H9 (cell line): ENCODE results near the gene C17orf113. TPM values are rescaled to one million over a fixed set of nuclear protein-coding genes. Genes with fewer than 3 reads are reported as not detected.

Experiments
- DNase-seq: peaks from one replicate; pipeline ENCODE4 v3.0.0-alpha.2; 2017
- H2AFZ ChIP-seq: one replicate; pipeline ENCODE4 v1.6.1; 2013; ENCODE audit warnings: mild to moderate bottlenecking, low read length, control low read depth, moderate library complexity
- H2AK5ac ChIP-seq: 2 replicates; pipeline ENCODE4 v1.6.1; 2013; ENCODE audit warnings: low read length, control low read depth, mixed read lengths; ENCODE audit not compliant: insufficient read length
- H2BK120ac ChIP-seq: one replicate; pipeline ENCODE4 v1.6.1; 2013; ENCODE audit warnings: low read depth, mild to moderate bottlenecking, low read length, control low read depth, inconsistent platforms; ENCODE audit not compliant: poor library complexity, severe bottlenecking
- H2BK12ac ChIP-seq: 2 replicates; pipeline ENCODE4 v1.6.1; 2013; ENCODE audit warnings: low read length, control low read depth, mixed read lengths, low read depth; ENCODE audit not compliant: insufficient read length
- H2BK15ac ChIP-seq: 2 replicates; pipeline ENCODE4 v1.6.1; 2013; ENCODE audit warnings: low read depth, low read length, control low read depth
- H2BK20ac ChIP-seq: one replicate; pipeline ENCODE4 v1.6.1; 2013; ENCODE audit warnings: low read depth, mild to moderate bottlenecking, low read length, control low read depth, inconsistent platforms; ENCODE audit not compliant: poor library complexity, severe bottlenecking
- H2BK5ac ChIP-seq: 2 replicates; pipeline ENCODE4 v1.6.1; 2013; ENCODE audit warnings: low read length, control low read depth, mixed read lengths; ENCODE audit not compliant: insufficient read length
- H3K14ac ChIP-seq: 2 replicates; pipeline ENCODE4 v1.6.1; 2013; ENCODE audit warnings: low read length, control low read depth; ENCODE audit not compliant: insufficient read depth
- H3K18ac ChIP-seq: 2 replicates; pipeline ENCODE4 v1.6.1; 2013; ENCODE audit warnings: low read depth, mild to moderate bottlenecking, mixed read lengths, low read length, control low read depth; ENCODE audit not compliant: insufficient read length
- H3K23ac ChIP-seq: 2 replicates; pipeline ENCODE4 v1.6.1; 2013; ENCODE audit warnings: low read length, control low read depth, mixed read lengths, low read depth; ENCODE audit not compliant: insufficient read length
- H3K23me2 ChIP-seq: 2 replicates; pipeline ENCODE4 v1.6.1; 2013; ENCODE audit warnings: low read depth, mild to moderate bottlenecking, mixed read lengths, low read length, control low read depth; ENCODE audit not compliant: insufficient read length, poor library complexity, severe bottlenecking
- H3K27ac ChIP-seq: 2 replicates; pipeline ENCODE4 v1.5.1; 2013; ENCODE audit warnings: low read length, control low read depth, mixed read lengths, low read depth; ENCODE audit not compliant: insufficient read length
- H3K27me3 ChIP-seq: 2 replicates; pipeline ENCODE4 v1.6.1; 2013; ENCODE audit warnings: low read length, control low read depth, inconsistent platforms; ENCODE audit not compliant: insufficient read depth
- H3K4ac ChIP-seq: 2 replicates; pipeline ENCODE4 v1.6.1; 2013; ENCODE audit warnings: low read depth, mild to moderate bottlenecking, control low read depth, inconsistent platforms, low read length, moderate library complexity
- H3K4me1 ChIP-seq: 2 replicates; pipeline ENCODE4 v1.6.1; 2013; ENCODE audit warnings: low read length, control low read depth, inconsistent platforms; ENCODE audit not compliant: insufficient read depth
- H3K4me2 ChIP-seq: 2 replicates; pipeline ENCODE4 v1.6.1; 2013; ENCODE audit warnings: low read length, control low read depth, mixed read lengths; ENCODE audit not compliant: insufficient read length, insufficient read depth
- H3K56ac ChIP-seq: 2 replicates; pipeline ENCODE4 v1.6.1; 2013; ENCODE audit warnings: low read depth, mild to moderate bottlenecking, mixed read lengths, low read length, control low read depth; ENCODE audit not compliant: insufficient read length
- H3K79me1 ChIP-seq: 2 replicates; pipeline ENCODE4 v1.6.1; 2013; ENCODE audit warnings: low read depth, mild to moderate bottlenecking, moderate library complexity, low read length, control low read depth, inconsistent platforms; ENCODE audit not compliant: insufficient read depth, poor library complexity, severe bottlenecking
- H3K79me2 ChIP-seq: 2 replicates; pipeline ENCODE4 v1.6.1; 2013; ENCODE audit warnings: low read length, control low read depth, inconsistent platforms; ENCODE audit not compliant: insufficient read depth
- H3K9ac ChIP-seq: 2 replicates; pipeline ENCODE4 v1.6.1; 2013; ENCODE audit warnings: low read length, control low read depth, mixed read lengths; ENCODE audit not compliant: insufficient read length; ENCODE audit errors: extremely low read depth
- H3K9me3 ChIP-seq: one replicate; pipeline ENCODE4 v1.6.1; 2013; ENCODE audit warnings: low read depth, low read length, inconsistent platforms; ENCODE audit not compliant: control insufficient read depth
- H3T11ph ChIP-seq: one replicate; pipeline ENCODE4 v1.6.1; 2013; ENCODE audit warnings: mild to moderate bottlenecking, low read length, control low read depth, inconsistent platforms
- H4K20me1 ChIP-seq: one replicate; pipeline ENCODE4 v1.6.1; 2013; ENCODE audit not compliant: control insufficient read depth, insufficient read length, insufficient read depth
- H4K5ac ChIP-seq: 2 replicates; pipeline ENCODE4 v1.6.1; 2013; ENCODE audit warnings: low read depth, mild to moderate bottlenecking, mixed read lengths, low read length, control low read depth; ENCODE audit not compliant: insufficient read length
- H4K8ac ChIP-seq: replicated peaks from 2 replicates; pipeline ENCODE4 v1.6.1; 2013; ENCODE audit warnings: low read length, control low read depth, mixed read lengths, low read depth; ENCODE audit not compliant: insufficient read length
- H4K91ac ChIP-seq: 2 replicates; pipeline ENCODE4 v1.6.1; 2013; ENCODE audit warnings: low read depth, mild to moderate bottlenecking, moderate library complexity, mixed read lengths, low read length, control low read depth; ENCODE audit not compliant: insufficient read length
- H3K27ac Mint-ChIP-seq, 3 experiments: 2 replicates in 2 of 3; 3 replicates in 1 of 3; pipeline ENCODE4 v1.8.0; 2020 to 2021; ENCODE audit warnings: mixed read lengths in 3 of 3, mild to moderate bottlenecking in 1 of 3, moderate library complexity in 1 of 3
- H3K27me3 Mint-ChIP-seq: 2 replicates; pipeline ENCODE4 v1.8.0; 2021; ENCODE audit warnings: low read depth, mild to moderate bottlenecking, moderate library complexity, mixed read lengths
- H3K36me3 Mint-ChIP-seq, 3 experiments: 2 replicates in 2 of 3; 3 replicates in 1 of 3; pipeline ENCODE4 v1.8.0; 2020 to 2021; ENCODE audit warnings: low read depth in 3 of 3, mixed read lengths in 3 of 3; ENCODE audit not compliant: insufficient read depth in 1 of 3
- H3K4me1 Mint-ChIP-seq, 2 experiments: 2 replicates each; pipeline ENCODE4 v1.8.0; 2020; ENCODE audit warnings: mixed read lengths in 2 of 2
- H3K4me3 Mint-ChIP-seq, 2 experiments: 2 replicates in 1 of 2; 3 replicates in 1 of 2; pipeline ENCODE4 v1.8.0; 2020 to 2021; ENCODE audit warnings: mild to moderate bottlenecking in 2 of 2, mixed read lengths in 2 of 2, moderate library complexity in 1 of 2
- H3K9me3 Mint-ChIP-seq, 2 experiments: 2 replicates in 1 of 2; 3 replicates in 1 of 2; pipeline ENCODE4 v1.8.0; 2020; ENCODE audit warnings: mild to moderate bottlenecking in 2 of 2, mixed read lengths in 2 of 2, moderate library complexity in 1 of 2
- CTCF ChIP-seq: fragments of 200-600 bp; sonication (generic); conservative IDR thresholded peaks from 3 replicates; pipeline ENCODE4 v1.8.0; 2021; ENCODE audit warnings: antibody characterized with exemption, mild to moderate bottlenecking
- WGBS: extraction: QIAGEN DNeasy Blood & Tissue Kit; methylation state at CpG from one replicate; pipeline ENCODE4 v1.1.7; 2013; ENCODE audit warnings: missing lambda C conversion rate, low lambda C conversion rate, mixed read lengths; ENCODE audit not compliant: insufficient read length; ENCODE audit errors: extremely low coverage; 5-methylcytosine and 5-hydroxymethylcytosine counted together
- total RNA-seq: library from RNA; stranded (reverse); gene quantifications from 2 replicates; pipeline ENCODE4 v1.2.1, GENCODE V29; 2021

The C17orf113 gene
- total RNA-seq, 1 experiment from 2014 or later, result 1.0 TPM

- H3K27me3 Mint-ChIP-seq, result no peaks in the 10 kb centered on the region
- H3K4ac ChIP-seq, result no peak overlapping the region
- no peak for TF ChIP-seq CTCF
- no peak overlapping the region for H4K8ac ChIP-seq
- H3K18ac ChIP-seq, result no peak overlapping the region
- no peak overlapping the region for H3T11ph ChIP-seq
- no peak overlapping the region for H3K4me3 Mint-ChIP-seq
- no peak overlapping the region for H3K27ac ChIP-seq
- no peaks in the 10 kb centered on the region for H3K9me3 ChIP-seq
- H3K27ac Mint-ChIP-seq, result peak overlapping the region in 2 of 3 experiments; percentile 9 to 49; a peak in 3 of 7 replicates
- H2BK15ac ChIP-seq, result no peak overlapping the region
- H3K23ac ChIP-seq, result no peak overlapping the region
- H3K9me3 Mint-ChIP-seq, result no peaks in the 10 kb centered on the region
- no peak overlapping the region for H4K91ac ChIP-seq
- no peaks in the 10 kb centered on the region for H3K23me2 ChIP-seq
- H3K79me2 ChIP-seq, result no peaks in the 10 kb centered on the region
- no peaks in the 10 kb centered on the region for H3K4me1 Mint-ChIP-seq
- H3K14ac ChIP-seq, result no peak overlapping the region
- no peaks in the 10 kb centered on the region for H3K79me1 ChIP-seq
- no peak overlapping the region for H2AK5ac ChIP-seq
- H2BK120ac ChIP-seq, result no peak overlapping the region
- H3K4me2 ChIP-seq, result no peak overlapping the region
- H3K9ac ChIP-seq, result no peak overlapping the region
- no peak overlapping the region for H3K56ac ChIP-seq
- H2BK20ac ChIP-seq, result no peak overlapping the region
- no peaks in the 10 kb centered on the region for H3K4me1 ChIP-seq
- H2BK12ac ChIP-seq, result no peak overlapping the region
- DNase-seq, result no peak
- H2AFZ ChIP-seq, result no peak overlapping the region
- H3K36me3 Mint-ChIP-seq, result peaks cover 51 to 88% (median 86%) of the 10 kb centered on the region in 3 experiments
- no peak overlapping the region for H2BK5ac ChIP-seq
- H4K20me1 ChIP-seq, result no peaks in the 10 kb centered on the region
- H3K27me3 ChIP-seq, result no peaks in the 10 kb centered on the region
- WGBS, result no CpG with 5 or more reads among the region's 2 CpGs
- H4K5ac ChIP-seq, result no peak overlapping the region
Measured at GRCh38 chr17:41996855-41997164, 53.6 kb downstream of the C17orf113 start.
